Effector CD4-positive, alpha-beta T cell (primary cell): ENCODE data around the gene SCLY.
"Not testable (repeated sequence)": the region's sequence is repeated elsewhere in the genome, so short reads cannot be mapped to it uniquely, and the experiment has no call there.

Experiments
- DNase-seq: peaks from one replicate; pipeline ENCODE4 v3.0.0-alpha.2; 2020

SCLY gene

GRCh38 chr2:238042090-238042489 is 18.7 kb upstream of the SCLY start:
- DNase-seq, result no peak

GRCh38 chr2:238042849-238043584 is 17.8 kb upstream of the SCLY start:
- DNase-seq, result no peak

GRCh38 chr2:238043851-238044250 is 16.9 kb upstream of the SCLY start:
- no peak for DNase-seq

- DNase-seq, result no peak
These were observed 15.2 kb upstream of the SCLY start for GRCh38 chr2:238045575-238045974.

GRCh38 chr2:238046725-238047270 is 14.0 kb upstream of the SCLY start:
- DNase-seq, result no peak

- DNase-seq, result no peak
These were observed 7.5 kb upstream of the SCLY start for GRCh38 chr2:238053191-238053776.

GRCh38 chr2:238055841-238056240 is 5.0 kb upstream of the SCLY start:
- DNase-seq, result no peak

- not testable (repeated sequence) for DNase-seq
These were observed 2.9 kb upstream of the SCLY start for GRCh38 chr2:238057696-238058575.

- no peak for DNase-seq
These were observed 1.3 kb upstream of the SCLY start for GRCh38 chr2:238059505-238059904.

GRCh38 chr2:238060096-238060541 is 682 bp upstream of the SCLY start:
- DNase-seq, result no peak

GRCh38 chr2:238061315-238062202 is 758 bp downstream of the SCLY start:
- peak; percentile 19 for DNase-seq

GRCh38 chr2:238063414-238064189 is 2.8 kb downstream of the SCLY start:
- DNase-seq, result no peak

GRCh38 chr2:238064376-238064775 is 3.6 kb downstream of the SCLY start:
- no peak for DNase-seq

GRCh38 chr2:238065071-238065846 is 4.5 kb downstream of the SCLY start:
- DNase-seq, result no peak

GRCh38 chr2:238066218-238066617 is 5.4 kb downstream of the SCLY start:
- DNase-seq, result no peak

- DNase-seq, result not testable (repeated sequence)
These were observed 5.9 kb downstream of the SCLY start for GRCh38 chr2:238066718-238067117.

- no peak for DNase-seq
These were observed 7.1 kb downstream of the SCLY start for GRCh38 chr2:238067939-238068338.

- DNase-seq, result no peak
These were observed 8.4 kb downstream of the SCLY start for GRCh38 chr2:238069021-238069709.

- no peak for DNase-seq
These were observed 9.1 kb downstream of the SCLY start for GRCh38 chr2:238069877-238070276.

- DNase-seq, result no peak
These were observed 14.6 kb downstream of the SCLY start for GRCh38 chr2:238075397-238075796.
